Sigmoid colon (tissue), 4 donors: ENCODE data around the gene TSGA10.

Experiments
- POLR2AphosphoS5 ChIP-seq, 4 donors: sonication (generic); formaldehyde crosslinking; IDR thresholded peaks; one replicate each; pipeline ENCODE4 v1.6.1; 2017; ENCODE audit warnings: antibody characterized with exemption in 4 of 4
- TF ChIP-seq, protein P1 (sequence below), 4 experiments: fragments of 450-650 bp in 3 of 4; fragments of 200-600 bp in 1 of 4; IDR thresholded peaks; one replicate each; pipeline ENCODE4 v1.5.1; 2016 to 2019; ENCODE audit warnings: antibody characterized with exemption in 4 of 4, mild to moderate bottlenecking in 3 of 4, moderate library complexity in 2 of 4

DNA sequence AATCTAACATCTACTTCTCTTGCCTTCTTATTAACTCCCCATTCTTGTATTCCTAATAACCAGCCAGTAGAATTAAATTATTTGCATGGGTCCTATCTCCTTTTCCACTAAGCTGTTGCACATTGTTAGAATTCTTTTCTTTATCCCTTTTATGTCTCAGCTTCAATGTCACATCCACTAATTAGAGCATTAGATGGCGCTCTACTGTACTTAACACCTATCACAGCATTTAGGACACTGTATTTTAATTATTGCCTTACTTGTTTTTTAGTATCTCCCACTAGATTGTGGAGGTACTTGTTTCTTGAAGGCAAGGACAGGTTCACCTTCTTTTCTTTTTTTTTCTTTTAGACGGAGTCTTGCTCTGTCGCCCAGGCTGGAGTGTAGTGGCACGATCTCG is 3.9 kb upstream of the TSGA10 start:
- TF ChIP-seq, protein P1, sequence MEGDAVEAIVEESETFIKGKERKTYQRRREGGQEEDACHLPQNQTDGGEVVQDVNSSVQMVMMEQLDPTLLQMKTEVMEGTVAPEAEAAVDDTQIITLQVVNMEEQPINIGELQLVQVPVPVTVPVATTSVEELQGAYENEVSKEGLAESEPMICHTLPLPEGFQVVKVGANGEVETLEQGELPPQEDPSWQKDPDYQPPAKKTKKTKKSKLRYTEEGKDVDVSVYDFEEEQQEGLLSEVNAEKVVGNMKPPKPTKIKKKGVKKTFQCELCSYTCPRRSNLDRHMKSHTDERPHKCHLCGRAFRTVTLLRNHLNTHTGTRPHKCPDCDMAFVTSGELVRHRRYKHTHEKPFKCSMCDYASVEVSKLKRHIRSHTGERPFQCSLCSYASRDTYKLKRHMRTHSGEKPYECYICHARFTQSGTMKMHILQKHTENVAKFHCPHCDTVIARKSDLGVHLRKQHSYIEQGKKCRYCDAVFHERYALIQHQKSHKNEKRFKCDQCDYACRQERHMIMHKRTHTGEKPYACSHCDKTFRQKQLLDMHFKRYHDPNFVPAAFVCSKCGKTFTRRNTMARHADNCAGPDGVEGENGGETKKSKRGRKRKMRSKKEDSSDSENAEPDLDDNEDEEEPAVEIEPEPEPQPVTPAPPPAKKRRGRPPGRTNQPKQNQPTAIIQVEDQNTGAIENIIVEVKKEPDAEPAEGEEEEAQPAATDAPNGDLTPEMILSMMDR (IDR thresholded peaks at IDR 0.05): no peak
- TF ChIP-seq POLR2AphosphoS5 (IDR thresholded peaks at IDR 0.05): no peak
